SK-N-SH treated with all-trans-retinoic acid at 6 μM for 48 hours (cell line): ENCODE measurements around the gene DENR.
"Not testable (repeated sequence)": the region's sequence is repeated elsewhere in the genome, so short reads cannot be mapped to it uniquely, and the experiment has no call there.

ENCODE experiments used
- ATAC-seq: fragments of 200-7000 bp; cut with Tn5 transposase; 3 replicates; pipeline ENCODE4 v1.9.1; 2020; ENCODE audit warnings: mild to moderate bottlenecking, moderate library complexity
- ARNTL ChIP-seq: fragments of 450-650 bp; formaldehyde crosslinking; IDR thresholded peaks from 2 replicates; pipeline ENCODE4 v1.5.0; 2020; ENCODE audit warnings: low read depth, mild to moderate bottlenecking, moderate library complexity, borderline replicate concordance
- BACH2 ChIP-seq: fragments of 250-450 bp; sonication (Bioruptor Pico); IDR thresholded peaks from 2 replicates; pipeline ENCODE4 v1.9.0; 2021; ENCODE audit warnings: mild to moderate bottlenecking, borderline replicate concordance
- CREB5 ChIP-seq: fragments of 250-450 bp; sonication (Bioruptor Pico); IDR thresholded peaks from 2 replicates; pipeline ENCODE4 v1.5.1; 2020; ENCODE audit warnings: low read depth, mild to moderate bottlenecking, moderate library complexity
- CSDC2 ChIP-seq: fragments of 250-450 bp; sonication (Bioruptor Pico); IDR thresholded peaks from 2 replicates; pipeline ENCODE4 v1.5.0; 2020; ENCODE audit warnings: mild to moderate bottlenecking, moderate library complexity
- CSRNP3 ChIP-seq: fragments of 250-450 bp; sonication (Bioruptor Pico); IDR thresholded peaks from 2 replicates; pipeline ENCODE4 v1.5.1; 2021; ENCODE audit warnings: mild to moderate bottlenecking, moderate library complexity
- ESRRG ChIP-seq: fragments of 250-450 bp; sonication (Bioruptor Pico); IDR thresholded peaks from 2 replicates; pipeline ENCODE4 v1.6.1; 2021; ENCODE audit warnings: mild to moderate bottlenecking
- GLIS3 ChIP-seq: fragments of 250-450 bp; sonication (Bioruptor Pico); IDR thresholded peaks from 2 replicates; pipeline ENCODE4 v1.5.0; 2020; ENCODE audit warnings: mild to moderate bottlenecking, moderate library complexity
- ISL1 ChIP-seq: fragments of 250-450 bp; sonication (Bioruptor Pico); IDR thresholded peaks from 2 replicates; pipeline ENCODE4 v2.1.2; 2022; ENCODE audit warnings: mild to moderate bottlenecking, moderate library complexity
- OSR1 ChIP-seq: fragments of 250-450 bp; sonication (Bioruptor Pico); IDR thresholded peaks from 2 replicates; pipeline ENCODE4 v1.8.0; 2022; ENCODE audit warnings: moderate library complexity, mild to moderate bottlenecking, inconsistent platforms
- PPARA ChIP-seq: fragments of 250-450 bp; sonication (Bioruptor Pico); IDR thresholded peaks from 2 replicates; pipeline ENCODE4 v1.5.0; 2020; ENCODE audit warnings: mild to moderate bottlenecking, borderline replicate concordance
- RARB ChIP-seq: fragments of 250-450 bp; sonication (Bioruptor Pico); IDR thresholded peaks from 2 replicates; pipeline ENCODE4 v1.8.0; 2021; ENCODE audit warnings: mild to moderate bottlenecking, moderate library complexity
- SNAI2 ChIP-seq: fragments of 250-450 bp; sonication (Bioruptor Pico); IDR thresholded peaks from 2 replicates; pipeline ENCODE4 v1.5.0; 2020; ENCODE audit warnings: mild to moderate bottlenecking, moderate library complexity
- TCF4 ChIP-seq: fragments of 250-450 bp; sonication (Bioruptor Pico); IDR thresholded peaks from 2 replicates; pipeline ENCODE4 v1.8.0; 2021; ENCODE audit warnings: mild to moderate bottlenecking, moderate library complexity, borderline replicate concordance
- TOX ChIP-seq: fragments of 250-450 bp; sonication (Bioruptor Pico); IDR thresholded peaks from 2 replicates; pipeline ENCODE4 v1.8.0; 2021; ENCODE audit warnings: mild to moderate bottlenecking, moderate library complexity, borderline replicate concordance
- ZC3H10 ChIP-seq: fragments of 250-450 bp; sonication (Bioruptor Pico); IDR thresholded peaks from 2 replicates; pipeline ENCODE4 v1.5.1; 2021; ENCODE audit warnings: mild to moderate bottlenecking, moderate library complexity
- ZFP3 ChIP-seq: fragments of 250-450 bp; sonication (Bioruptor Pico); IDR thresholded peaks from 2 replicates; pipeline ENCODE4 v1.5.0; 2020; ENCODE audit warnings: mild to moderate bottlenecking, moderate library complexity
- ZFP30 ChIP-seq: fragments of 450-650 bp; formaldehyde crosslinking; IDR thresholded peaks from 2 replicates; pipeline ENCODE4 v1.5.0; 2022; ENCODE audit warnings: mild to moderate bottlenecking, moderate library complexity
- ZNF565 ChIP-seq: fragments of 450-650 bp; formaldehyde crosslinking; conservative IDR thresholded peaks from 2 replicates; pipeline ENCODE4 v1.5.0; 2020; ENCODE audit warnings: low read depth, mild to moderate bottlenecking, moderate library complexity
- ZNF70 ChIP-seq: fragments of 450-650 bp; formaldehyde crosslinking; IDR thresholded peaks from 2 replicates; pipeline ENCODE4 v1.5.0; 2020; ENCODE audit warnings: mild to moderate bottlenecking, moderate library complexity
- ZNF8 ChIP-seq: fragments of 450-650 bp; formaldehyde crosslinking; IDR thresholded peaks from 2 replicates; pipeline ENCODE4 v1.5.0; 2020; ENCODE audit warnings: mild to moderate bottlenecking, moderate library complexity
- TF ChIP-seq, protein P1 (sequence below): fragments of 250-450 bp; sonication (Bioruptor Pico); IDR thresholded peaks from 2 replicates; pipeline ENCODE4 v1.5.0; 2020; ENCODE audit warnings: mild to moderate bottlenecking, moderate library complexity
- TF ChIP-seq, protein P2 (sequence below): fragments of 250-450 bp; sonication (Bioruptor Pico); IDR thresholded peaks from 2 replicates; pipeline ENCODE4 v1.8.0; 2021; ENCODE audit warnings: low read depth, mild to moderate bottlenecking, moderate library complexity, borderline replicate concordance

The DENR gene

DNA sequence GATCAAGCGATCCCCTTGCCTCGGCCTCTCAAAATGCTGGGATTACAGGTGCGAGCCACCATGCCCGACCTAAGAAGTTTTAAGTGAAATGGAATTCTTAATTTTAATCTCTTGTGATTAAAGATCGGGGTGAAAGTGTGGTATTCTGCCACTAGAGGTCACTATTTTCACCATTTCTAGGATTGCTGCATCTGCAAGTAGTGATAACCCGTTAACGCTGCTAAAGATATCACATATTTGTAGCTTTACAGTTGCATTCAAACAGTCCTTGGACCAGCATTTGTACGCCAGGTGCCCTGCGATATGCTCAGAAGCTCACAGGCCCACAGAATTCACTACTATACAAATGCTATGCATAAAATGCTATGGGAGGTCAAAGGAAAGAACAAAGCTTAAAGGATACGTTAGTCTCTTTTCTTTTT lies 41.1 kb downstream of the DENR start (continued):
- TF ChIP-seq ZNF8 (CRISPR knock-in tag) (no peak), GLIS3 (no peak)

GRCh38 chr12:122795807-122796206 lies 43.2 kb downstream of the DENR start:
- TF ChIP-seq ZNF8 (CRISPR knock-in tag) (no peak), ZFP3 (CRISPR knock-in tag) (no peak)
- no peak for ATAC-seq

- TF ChIP-seq ARNTL (CRISPR knock-in tag) (no peak), ZFP30 (CRISPR knock-in tag) (no peak), PPARA (no peak), OSR1 (CRISPR knock-in tag) (no peak), CSDC2 (CRISPR knock-in tag) (no peak), TCF4 (CRISPR knock-in tag) (no peak), CSRNP3 (no peak), ZNF70 (CRISPR knock-in tag) (no peak), ESRRG (CRISPR knock-in tag) (no peak), CREB5 (CRISPR knock-in tag) (no peak), ZFP3 (CRISPR knock-in tag) (no peak), SNAI2 (CRISPR knock-in tag) (no peak), BACH2 (CRISPR knock-in tag) (no peak), ZNF565 (CRISPR knock-in tag) (no peak), TOX (CRISPR knock-in tag) (no peak), ISL1 (no peak), ZC3H10 (CRISPR knock-in tag) (no peak), RARB (CRISPR knock-in tag) (no peak)
- TF ChIP-seq, protein P1, sequence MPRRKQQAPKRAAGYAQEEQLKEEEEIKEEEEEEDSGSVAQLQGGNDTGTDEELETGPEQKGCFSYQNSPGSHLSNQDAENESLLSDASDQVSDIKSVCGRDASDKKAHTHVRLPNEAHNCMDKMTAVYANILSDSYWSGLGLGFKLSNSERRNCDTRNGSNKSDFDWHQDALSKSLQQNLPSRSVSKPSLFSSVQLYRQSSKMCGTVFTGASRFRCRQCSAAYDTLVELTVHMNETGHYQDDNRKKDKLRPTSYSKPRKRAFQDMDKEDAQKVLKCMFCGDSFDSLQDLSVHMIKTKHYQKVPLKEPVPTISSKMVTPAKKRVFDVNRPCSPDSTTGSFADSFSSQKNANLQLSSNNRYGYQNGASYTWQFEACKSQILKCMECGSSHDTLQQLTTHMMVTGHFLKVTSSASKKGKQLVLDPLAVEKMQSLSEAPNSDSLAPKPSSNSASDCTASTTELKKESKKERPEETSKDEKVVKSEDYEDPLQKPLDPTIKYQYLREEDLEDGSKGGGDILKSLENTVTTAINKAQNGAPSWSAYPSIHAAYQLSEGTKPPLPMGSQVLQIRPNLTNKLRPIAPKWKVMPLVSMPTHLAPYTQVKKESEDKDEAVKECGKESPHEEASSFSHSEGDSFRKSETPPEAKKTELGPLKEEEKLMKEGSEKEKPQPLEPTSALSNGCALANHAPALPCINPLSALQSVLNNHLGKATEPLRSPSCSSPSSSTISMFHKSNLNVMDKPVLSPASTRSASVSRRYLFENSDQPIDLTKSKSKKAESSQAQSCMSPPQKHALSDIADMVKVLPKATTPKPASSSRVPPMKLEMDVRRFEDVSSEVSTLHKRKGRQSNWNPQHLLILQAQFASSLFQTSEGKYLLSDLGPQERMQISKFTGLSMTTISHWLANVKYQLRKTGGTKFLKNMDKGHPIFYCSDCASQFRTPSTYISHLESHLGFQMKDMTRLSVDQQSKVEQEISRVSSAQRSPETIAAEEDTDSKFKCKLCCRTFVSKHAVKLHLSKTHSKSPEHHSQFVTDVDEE: no peak
- TF ChIP-seq, all 23 proteins: peak for 0
- ATAC-seq: no peak
Measured at GRCh38 chr12:122799641-122800243, 47.1 kb downstream of the DENR start.

- ATAC-seq: no peak
- TF ChIP-seq ISL1 (no peak), OSR1 (CRISPR knock-in tag) (no peak), ZNF565 (CRISPR knock-in tag) (no peak), ZFP3 (CRISPR knock-in tag) (no peak), ZC3H10 (CRISPR knock-in tag) (no peak), ARNTL (CRISPR knock-in tag) (no peak), CSRNP3 (no peak), ZFP30 (CRISPR knock-in tag) (no peak)
- TF ChIP-seq, protein P2, sequence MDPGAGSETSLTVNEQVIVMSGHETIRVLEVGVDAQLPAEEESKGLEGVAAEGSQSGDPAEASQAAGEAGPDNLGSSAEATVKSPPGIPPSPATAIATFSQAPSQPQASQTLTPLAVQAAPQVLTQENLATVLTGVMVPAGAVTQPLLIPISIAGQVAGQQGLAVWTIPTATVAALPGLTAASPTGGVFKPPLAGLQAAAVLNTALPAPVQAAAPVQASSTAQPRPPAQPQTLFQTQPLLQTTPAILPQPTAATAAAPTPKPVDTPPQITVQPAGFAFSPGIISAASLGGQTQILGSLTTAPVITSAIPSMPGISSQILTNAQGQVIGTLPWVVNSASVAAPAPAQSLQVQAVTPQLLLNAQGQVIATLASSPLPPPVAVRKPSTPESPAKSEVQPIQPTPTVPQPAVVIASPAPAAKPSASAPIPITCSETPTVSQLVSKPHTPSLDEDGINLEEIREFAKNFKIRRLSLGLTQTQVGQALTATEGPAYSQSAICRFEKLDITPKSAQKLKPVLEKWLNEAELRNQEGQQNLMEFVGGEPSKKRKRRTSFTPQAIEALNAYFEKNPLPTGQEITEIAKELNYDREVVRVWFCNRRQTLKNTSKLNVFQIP (CRISPR knock-in tag): no peak
Measured at GRCh38 chr12:122803937-122804336, 51.3 kb downstream of the DENR start.

DNA sequence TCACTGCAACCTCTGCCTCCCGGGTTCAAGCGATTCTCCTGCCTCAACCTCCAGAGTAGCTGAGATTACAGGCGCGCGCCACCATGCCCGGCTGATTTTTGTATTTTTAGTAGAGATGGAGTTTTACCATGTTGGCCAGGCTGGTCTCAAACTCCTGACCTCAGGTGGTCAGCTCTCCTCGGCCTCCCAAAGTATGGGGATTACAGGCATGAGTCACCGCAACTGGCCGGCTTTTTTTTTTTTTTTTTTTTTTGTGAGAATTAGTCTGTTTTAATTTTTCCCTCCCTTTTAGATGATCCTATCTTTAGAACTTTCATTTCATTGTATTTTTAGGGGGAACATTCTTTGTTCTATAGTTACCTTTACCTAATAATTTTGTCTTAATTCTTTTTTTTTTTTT lies 52.3 kb downstream of the DENR start:
- ATAC-seq: not testable (repeated sequence)
